HG03175 (cell line): ENCODE results near the gene OLFM1.

Source experiments
- ATAC-seq: cut with Tn5 transposase; IDR thresholded peaks from one replicate; pipeline ENCODE4 v1.9.1; 2021; ENCODE audit warnings: mild to moderate bottlenecking, moderate library complexity; ENCODE audit not compliant: unreplicated experiment

OLFM1 gene

GRCh38 chr9:135167356-135167755, 79.9 kb downstream of the OLFM1 start:
- ATAC-seq = no peak

DNA sequence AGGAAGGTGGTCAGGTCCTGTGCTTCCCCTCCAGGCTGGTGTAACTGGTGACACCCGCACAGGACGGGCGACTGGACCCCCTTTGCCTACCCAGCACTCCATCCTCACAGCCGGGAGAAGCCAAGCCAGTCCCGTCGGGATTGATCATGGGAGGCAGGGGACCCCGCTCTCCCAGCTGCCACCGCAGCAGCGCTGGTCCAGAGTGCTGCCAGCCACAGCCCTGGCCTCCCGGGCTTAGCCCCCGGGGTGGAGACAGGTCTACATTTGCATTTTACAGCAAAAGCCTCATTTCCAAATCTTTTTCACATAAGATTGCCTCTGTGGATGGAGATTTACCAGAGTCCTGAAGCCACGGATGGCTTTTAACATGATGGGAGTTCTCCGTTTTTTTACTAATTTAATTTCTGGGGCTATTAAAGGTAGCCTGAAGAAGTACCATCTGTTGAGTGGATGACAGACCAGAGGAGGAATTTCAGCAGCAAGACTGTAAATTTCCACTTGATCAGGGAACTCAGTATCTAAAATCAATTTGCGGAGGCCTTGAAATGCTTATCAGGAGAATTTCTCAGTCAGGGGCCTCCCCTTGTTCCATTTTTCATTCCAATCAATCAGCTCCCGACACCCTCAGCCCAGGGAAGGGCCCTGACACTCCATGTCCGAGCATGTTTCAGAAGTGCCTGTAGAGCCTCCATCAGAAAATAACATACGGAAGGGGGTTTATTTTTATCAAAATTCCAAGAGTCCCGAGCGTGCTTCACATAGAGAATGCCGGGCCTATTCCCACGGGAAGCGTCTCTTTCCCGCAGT, 80.6 kb downstream of the OLFM1 start:
- no peak for ATAC-seq

DNA sequence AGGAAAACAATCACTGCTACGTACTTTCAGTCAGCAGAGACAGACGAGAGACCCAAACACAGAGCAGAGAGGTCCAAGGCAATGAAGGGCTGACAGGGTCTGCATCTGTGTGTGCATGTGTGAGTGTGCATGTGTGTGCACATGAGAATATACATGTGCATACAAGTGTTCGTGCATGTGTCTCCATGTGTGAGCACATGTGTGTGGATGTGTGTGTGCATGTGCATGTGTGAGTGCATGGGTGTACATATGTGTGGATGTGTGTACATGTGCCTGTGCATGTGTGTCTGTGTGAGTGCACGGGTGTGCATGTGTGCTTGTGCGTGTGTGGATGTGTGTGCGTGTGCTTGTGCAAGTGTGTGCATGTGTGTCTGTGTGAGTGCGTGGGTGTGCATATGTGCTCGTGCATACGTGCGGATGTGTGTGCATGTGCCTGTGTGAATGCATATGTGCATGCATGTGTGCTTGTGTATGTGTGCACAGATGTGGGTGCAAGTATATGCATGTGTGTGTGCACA, 82.3 kb downstream of the OLFM1 start:
- no peak for ATAC-seq

- no peak for ATAC-seq
Observed at GRCh38 chr9:135170535-135170934, 83.1 kb downstream of the OLFM1 start.
